AG04450 (cell line): ENCODE measurements around the gene SGK1. TPM values are rescaled to one million over a fixed set of nuclear protein-coding genes. Genes with fewer than 3 reads are reported as not detected.
"Not testable (repeated sequence)": the region's sequence is repeated elsewhere in the genome, so short reads cannot be mapped to it uniquely, and the experiment has no call there.

Experiments
- CTCF ChIA-PET: fragments of 300-600, 350-600 bp; formaldehyde crosslinking; extraction: SDS; loops from one replicate; lab custom pipeline; 2022; ENCODE audit warnings: antibody characterized with exemption, inconsistent platforms; lab: Charles Lee
- POLR2A ChIA-PET: fragments of 350-600 bp; formaldehyde crosslinking; extraction: SDS; loops from one replicate; lab custom pipeline; 2021; ENCODE audit warnings: antibody characterized with exemption, inconsistent platforms; lab: Yijun Ruan, JAX
- DNase-seq: peaks from one replicate; pipeline ENCODE4 v3.0.0-alpha.2; 2011; ENCODE audit warnings: low read depth, low spot score
- H3K27ac ChIP-seq: one replicate; pipeline ENCODE4 v1.5.1; 2012; ENCODE audit warnings: low read depth, low read length, control low read depth
- H3K27me3 ChIP-seq: one replicate; pipeline ENCODE4 v1.6.0; 2012; ENCODE audit warnings: low read length; ENCODE audit not compliant: control insufficient read depth, insufficient read depth
- H3K4me3 ChIP-seq: 2 replicates; pipeline ENCODE4 v1.5.1; 2011; ENCODE audit warnings: mild to moderate bottlenecking, low read depth, low read length, control low read depth
- H3K9me3 ChIP-seq: 2 replicates; pipeline ENCODE4 v1.5.1; 2012; ENCODE audit warnings: low read length; ENCODE audit not compliant: control insufficient read depth, insufficient read depth
- polyA plus RNA-seq: library from polyadenylated mRNA; depleted of rRNA; stranded (reverse); fragments of >200 nt; gene quantifications from 2 replicates; pipeline ENCODE4 v1.2.3, GENCODE V29; 2011
- TF ChIP-seq, protein P1 (sequence below): IDR thresholded peaks from 2 replicates; pipeline ENCODE4 v1.5.1; 2011; ENCODE audit warnings: low read depth, low read length, control low read depth, inconsistent platforms

SGK1 gene
- polyA plus RNA-seq, 1 experiment, result 120 TPM

DNA sequence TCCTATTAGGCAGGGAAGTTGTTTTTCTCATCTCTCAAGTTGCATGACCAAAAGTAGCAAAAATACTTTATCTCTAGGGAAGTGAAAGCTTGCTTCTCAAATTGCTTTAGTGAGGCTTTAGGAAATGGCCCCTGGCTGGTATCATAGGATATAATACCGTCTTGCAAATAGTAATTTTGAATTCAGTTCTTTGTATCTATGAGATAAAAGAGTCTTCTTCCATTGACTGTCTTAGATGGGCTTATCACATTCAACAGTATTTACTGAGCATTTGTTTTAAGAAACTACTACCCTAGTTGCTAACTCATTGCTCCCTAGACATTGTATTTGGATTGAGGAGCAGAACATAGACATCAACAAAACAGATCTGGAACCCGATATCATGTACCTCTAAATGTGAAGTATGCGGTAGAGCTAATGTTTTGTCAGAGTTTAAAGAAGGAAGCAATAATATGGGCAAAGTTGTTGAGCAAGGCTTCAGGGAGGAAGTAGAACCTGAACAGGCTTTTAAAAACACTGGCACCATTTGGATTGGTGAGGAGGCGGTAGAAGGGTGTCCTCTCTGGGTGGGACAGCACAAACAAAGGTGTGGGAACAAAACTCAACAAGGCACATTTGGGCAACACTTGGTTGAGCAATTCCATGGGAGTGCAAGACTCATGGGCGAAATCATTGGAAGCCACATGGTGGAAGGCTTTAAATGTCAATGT lies 101.5 kb downstream of the SGK1 start:
- no peak overlapping the region for H3K4me3 ChIP-seq
- TF ChIP-seq, protein P1, sequence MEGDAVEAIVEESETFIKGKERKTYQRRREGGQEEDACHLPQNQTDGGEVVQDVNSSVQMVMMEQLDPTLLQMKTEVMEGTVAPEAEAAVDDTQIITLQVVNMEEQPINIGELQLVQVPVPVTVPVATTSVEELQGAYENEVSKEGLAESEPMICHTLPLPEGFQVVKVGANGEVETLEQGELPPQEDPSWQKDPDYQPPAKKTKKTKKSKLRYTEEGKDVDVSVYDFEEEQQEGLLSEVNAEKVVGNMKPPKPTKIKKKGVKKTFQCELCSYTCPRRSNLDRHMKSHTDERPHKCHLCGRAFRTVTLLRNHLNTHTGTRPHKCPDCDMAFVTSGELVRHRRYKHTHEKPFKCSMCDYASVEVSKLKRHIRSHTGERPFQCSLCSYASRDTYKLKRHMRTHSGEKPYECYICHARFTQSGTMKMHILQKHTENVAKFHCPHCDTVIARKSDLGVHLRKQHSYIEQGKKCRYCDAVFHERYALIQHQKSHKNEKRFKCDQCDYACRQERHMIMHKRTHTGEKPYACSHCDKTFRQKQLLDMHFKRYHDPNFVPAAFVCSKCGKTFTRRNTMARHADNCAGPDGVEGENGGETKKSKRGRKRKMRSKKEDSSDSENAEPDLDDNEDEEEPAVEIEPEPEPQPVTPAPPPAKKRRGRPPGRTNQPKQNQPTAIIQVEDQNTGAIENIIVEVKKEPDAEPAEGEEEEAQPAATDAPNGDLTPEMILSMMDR, result no peak
- H3K27ac ChIP-seq, result no peak overlapping the region
- H3K27me3 ChIP-seq, result no peaks in the 10 kb centered on the region
- no peak for DNase-seq
- CTCF ChIA-PET, result interaction anchor here (1.3 kb wide), 1 partner anchor 93 kb away, joined by 5 read pairs; no protein-coding TSS in a partner anchor
- H3K9me3 ChIP-seq, result no peaks in the 10 kb centered on the region
- POLR2A ChIA-PET, result no interaction called here

DNA sequence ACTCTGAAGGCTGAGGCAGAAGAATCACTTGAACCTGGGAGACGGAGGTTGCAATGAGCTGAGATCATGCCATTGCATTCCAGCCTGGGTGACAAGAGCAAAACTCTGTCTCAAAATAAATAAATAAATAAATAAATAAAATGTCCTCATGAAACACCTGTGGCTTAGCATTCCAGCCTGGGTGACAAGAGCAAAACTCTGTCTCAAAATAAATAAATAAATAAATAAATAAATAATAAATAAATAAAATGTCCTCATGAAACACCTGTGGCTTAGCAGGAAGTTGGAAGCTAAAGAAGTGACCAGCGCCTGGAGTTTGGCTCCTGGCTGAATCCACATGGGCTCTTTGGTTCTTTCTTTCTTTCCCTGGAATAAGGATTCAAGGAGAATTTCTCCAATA lies 104.5 kb downstream of the SGK1 start:
- POLR2A ChIA-PET, H3K9me3 ChIP-seq, DNase-seq, H3K4me3 ChIP-seq, H3K27ac ChIP-seq, H3K27me3 ChIP-seq: not testable (repeated sequence)
- CTCF ChIA-PET, result interaction anchor here (0.9 kb wide), 1 partner anchor 18 kb away, joined by 3 read pairs; no protein-coding TSS in a partner anchor

DNA sequence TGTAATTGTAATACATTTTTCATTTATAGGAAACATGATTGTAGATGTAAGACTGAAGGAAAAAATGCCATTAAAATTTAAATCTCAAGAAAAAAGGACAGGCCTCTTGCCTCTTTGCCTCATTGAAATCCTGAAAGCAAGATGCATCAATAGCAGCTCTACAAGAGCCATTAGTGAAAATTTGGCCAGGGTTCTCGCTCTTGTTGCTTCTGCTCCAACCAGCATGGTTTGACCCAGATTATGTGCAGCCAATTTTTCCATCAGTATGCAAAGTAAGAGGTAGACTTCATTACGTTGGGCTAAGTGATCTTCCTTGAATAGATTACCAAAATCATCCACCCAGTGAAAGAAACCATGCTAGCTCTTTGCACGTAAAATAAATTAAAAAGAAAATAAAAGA lies 106.6 kb downstream of the SGK1 start:
- TF ChIP-seq, protein P1, result no peak
- Histone ChIP-seq H3K4me3 (no peak overlapping the region), H3K9me3 (no peaks in the 10 kb centered on the region; the same call in 1 of the 2 replicates), H3K27me3 (no peaks in the 10 kb centered on the region), H3K27ac (no peak overlapping the region)
- no peak for DNase-seq
- CTCF ChIA-PET, result interaction anchor here (0.6 kb wide), 1 partner anchor 273 kb away, joined by 4 read pairs; no protein-coding TSS in a partner anchor
- POLR2A ChIA-PET, result no interaction called here

DNA sequence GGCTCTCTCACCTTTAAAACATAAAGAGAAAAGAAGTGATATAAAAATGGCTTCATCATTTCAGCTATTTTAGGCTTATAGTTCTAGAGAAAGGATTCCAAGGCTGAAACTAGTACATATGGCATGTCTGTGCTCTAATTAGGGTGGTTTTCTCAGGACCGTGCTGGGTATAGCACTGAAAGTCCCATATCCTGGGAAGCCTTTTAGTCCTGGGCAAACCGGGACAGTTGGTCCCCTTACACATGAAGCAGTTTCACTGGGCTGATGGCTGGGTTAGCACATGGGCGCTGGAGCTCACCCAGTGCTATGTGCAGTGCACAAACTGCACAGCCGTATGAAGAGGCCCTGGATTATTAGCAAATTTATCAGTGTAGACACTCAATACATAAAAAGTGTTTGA lies 110.5 kb downstream of the SGK1 start:
- Histone ChIP-seq H3K27me3 (no peaks in the 10 kb centered on the region), H3K4me3 (no peak overlapping the region), H3K27ac (no peak overlapping the region), H3K9me3 (peaks cover 4% of the 10 kb centered on the region)
- POLR2A ChIA-PET, result no interaction called here
- CTCF ChIA-PET, result no interaction called here
- no peak for DNase-seq
- TF ChIP-seq, protein P1, result no peak

DNA sequence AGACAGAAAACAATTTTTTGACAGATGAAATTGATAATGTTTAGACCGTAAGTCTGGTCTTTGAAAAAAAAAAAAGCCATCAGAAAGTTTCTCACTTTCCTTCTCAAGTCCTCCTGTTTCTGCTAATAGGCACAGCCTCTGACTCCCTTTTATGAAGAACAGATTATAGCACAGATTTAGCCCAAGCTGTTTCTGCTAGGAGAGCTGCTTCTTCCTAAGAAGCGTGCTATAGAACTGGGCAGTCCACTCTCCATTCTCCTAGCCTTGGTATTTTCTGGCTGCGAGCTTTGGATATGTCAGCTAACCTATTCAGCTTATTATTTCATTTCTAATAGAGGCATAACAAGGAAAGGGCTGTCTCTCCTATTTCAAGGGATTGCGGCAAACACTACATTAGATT lies 112.5 kb downstream of the SGK1 start:
- Histone ChIP-seq H3K27ac (no peak overlapping the region), H3K4me3 (no peak overlapping the region), H3K9me3 (peaks cover 4% of the 10 kb centered on the region), H3K27me3 (no peaks in the 10 kb centered on the region)
- DNase-seq, result no peak
- POLR2A ChIA-PET, result no interaction called here
- TF ChIP-seq, protein P1, result no peak
- CTCF ChIA-PET, result no interaction called here

DNA sequence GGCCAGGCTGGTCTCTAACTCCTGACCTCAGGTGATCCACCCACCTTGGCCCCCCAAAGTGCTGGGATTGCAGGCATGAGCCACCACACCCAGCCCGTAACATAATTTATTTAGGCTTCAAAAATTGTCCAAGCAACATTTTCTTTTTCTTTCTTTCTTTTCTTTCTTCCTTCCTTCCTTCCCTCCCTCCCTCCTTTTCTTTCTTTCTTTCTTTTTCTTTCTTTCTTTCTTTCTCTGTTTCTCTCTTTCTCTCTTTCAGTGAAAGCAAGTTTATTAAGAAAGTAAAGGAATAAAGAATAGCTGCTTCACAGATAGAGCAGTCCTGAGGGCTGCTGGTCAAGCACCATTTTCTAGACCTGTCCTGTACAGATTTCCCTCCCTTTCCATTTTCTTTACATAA lies 113.2 kb downstream of the SGK1 start:
- H3K4me3 ChIP-seq, CTCF ChIA-PET, POLR2A ChIA-PET, H3K27me3 ChIP-seq, H3K27ac ChIP-seq, DNase-seq, H3K9me3 ChIP-seq: not testable (repeated sequence)
